Activated T-cell treated with anti-CD3 and anti-CD28 coated beads, Interleukin-2, amount 50 U/mL, for 48 hours (primary cell): ENCODE measurements around the gene TCF7L1.

Experiments used
- DNase-seq, 2 experiments: peaks; one replicate each; pipeline ENCODE4 v3.0.0-alpha.2; 2020

Gene TCF7L1

DNA sequence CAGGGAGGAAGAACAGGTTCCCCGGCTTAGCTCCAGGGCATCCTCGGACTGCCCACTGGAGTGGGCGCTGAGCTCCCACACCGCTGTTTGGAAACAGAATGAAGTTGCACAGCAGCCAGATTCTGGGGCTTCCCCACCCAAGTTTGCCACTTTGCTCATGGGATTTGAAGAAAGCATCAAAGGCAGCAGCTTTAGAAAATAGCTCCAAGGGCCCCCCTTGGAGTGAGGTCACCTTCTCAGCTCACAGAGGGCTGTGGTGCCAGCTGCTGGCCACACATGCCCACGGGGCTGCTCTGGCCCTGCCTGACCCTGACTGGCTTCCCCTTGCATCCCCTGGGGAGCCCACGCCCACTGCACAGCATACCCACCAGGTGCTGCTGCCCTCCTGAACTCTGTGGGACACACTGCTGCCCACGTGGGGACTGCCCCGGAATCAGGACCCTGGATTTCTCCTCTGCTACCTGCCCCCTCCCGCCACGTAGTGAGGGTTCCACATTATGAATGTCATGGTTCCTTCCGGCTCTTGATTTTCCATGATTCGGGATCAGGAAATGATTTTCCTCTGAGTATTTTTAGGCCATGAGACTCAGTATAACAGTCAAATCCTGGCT is 124.3 kb downstream of the TCF7L1 start:
- no peak for DNase-seq

DNA sequence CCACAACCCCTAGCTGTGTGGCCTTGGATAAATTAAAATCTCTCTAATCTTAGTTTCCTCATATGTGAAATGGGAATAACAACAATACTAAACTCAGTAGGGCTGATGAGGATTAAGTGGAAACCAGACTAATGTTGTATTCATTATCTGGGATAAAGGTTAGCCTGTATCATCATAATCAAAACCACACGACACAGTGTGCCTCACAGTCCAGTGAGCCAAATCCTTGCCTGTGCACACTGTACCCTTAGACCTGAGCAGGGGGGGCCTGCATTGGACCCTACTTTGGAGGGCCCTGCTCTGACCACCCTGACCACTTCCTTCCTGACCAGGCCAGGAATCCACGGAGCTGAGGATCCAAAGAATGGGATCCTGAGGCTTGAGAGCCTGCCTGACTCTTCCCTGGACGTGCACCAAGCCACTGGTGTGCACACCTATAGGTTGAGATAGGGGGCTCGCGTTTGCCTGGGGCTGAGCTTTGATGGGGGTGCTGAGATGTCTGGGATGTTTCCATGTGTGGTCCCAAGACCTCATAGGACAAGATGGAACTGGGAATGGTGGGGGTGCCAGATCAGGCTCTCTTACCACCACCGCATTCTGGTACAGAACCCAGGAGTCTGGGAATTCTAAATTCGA is 124.9 kb downstream of the TCF7L1 start:
- DNase-seq = no peak

DNA sequence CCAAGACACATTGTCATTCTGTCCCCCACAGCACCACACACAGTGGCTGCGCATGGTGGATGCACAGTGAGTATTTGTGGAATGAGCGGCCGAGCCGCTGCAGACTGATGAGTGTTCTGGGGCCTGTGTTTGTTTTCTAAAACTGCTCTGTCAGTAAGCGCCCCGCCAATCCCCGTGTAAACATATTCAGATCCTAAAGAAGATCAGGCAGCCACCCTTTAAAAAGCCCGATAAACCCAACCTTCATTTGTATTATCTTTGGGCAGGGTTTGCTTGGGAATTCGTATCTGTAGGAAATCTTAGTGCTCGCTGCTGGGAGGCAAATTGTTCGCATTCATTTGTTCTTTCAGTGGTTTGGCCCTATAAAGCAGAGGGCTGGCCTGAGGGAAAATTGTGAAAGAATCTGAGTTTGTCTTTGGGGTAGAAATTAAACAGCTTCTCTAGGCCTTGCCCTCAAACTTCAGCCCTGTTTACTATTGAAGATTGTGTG is 126.0 kb downstream of the TCF7L1 start:
- DNase-seq = no peak

DNA sequence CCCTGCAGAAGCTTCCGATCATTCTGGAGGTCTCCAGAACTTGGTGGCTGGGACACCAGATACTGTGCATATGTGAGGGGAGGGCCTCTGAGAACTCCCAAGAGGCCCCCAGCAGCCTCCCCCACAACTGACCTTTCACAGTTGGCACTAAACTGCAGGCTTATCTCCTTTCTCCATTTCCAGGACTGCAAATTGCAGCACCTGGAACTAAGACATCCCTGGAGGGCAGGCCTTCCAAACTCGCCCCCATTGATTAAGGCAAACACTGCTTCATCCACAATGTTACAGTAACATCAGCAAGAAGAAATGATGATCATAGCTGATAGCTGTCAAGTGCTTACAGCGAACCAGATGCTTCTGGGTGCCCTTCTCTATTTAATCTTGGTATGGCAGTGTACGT is 126.7 kb downstream of the TCF7L1 start:
- no peak for DNase-seq

DNA sequence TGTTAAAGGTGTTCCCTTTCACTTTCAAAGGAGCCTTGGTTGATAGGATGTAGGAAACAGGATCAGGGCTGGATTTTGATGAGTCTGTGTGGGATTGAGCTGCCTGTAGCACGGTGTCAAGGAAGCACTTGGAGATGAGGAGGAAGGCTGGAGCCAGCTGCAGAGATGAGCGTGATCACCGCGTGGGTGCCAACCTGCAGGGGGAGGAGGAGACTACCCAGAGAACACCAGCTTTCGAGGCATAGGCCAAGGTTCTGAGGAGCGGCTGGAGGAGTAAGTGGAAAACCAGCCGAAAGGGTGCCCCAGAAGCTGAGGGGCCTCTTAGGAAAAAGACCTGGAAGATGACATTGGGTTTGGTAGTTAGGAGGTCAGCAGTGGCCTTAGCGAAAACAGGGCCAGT is 130.4 kb downstream of the TCF7L1 start:
- DNase-seq = no peak

DNA sequence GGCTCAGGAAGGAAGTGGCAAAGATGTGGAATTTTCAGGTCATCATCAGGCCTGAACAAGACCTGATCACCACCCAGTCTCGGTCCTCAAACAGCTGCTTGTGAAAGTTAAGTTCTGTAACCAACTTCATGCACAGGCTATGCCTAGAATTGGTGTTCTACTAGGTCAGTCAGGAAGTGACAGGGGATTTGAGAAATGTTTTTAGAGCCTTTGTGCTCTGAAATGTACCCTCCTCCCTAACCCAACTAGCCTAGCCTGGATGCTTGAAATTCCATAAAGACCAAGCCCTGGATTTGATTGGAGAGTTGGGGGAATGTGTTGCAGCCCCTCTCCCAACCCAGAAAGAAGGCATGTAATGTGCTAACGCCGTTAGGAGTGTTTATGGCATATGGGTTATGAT is 131.3 kb downstream of the TCF7L1 start:
- no peak for DNase-seq

DNA sequence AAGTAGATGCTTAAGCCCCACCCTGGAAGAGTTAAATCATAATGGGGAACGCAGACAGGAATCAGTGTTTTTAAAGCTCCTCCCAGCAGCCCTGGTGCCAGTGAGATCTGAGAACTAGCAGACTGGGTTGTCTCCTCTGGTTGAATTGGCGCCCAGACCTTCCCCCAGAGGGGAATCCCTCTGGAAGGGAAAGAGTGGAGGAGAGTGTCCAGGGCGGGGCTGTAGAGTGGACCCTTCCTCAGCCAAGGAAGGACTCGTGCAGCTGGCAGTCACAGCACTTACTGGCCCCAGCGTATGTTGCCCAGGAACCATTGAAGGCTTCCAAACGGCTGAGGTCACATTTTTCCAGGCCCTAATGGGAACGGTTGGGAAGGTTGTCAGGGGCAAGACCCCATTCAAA is 132.1 kb downstream of the TCF7L1 start:
- DNase-seq = no peak

DNA sequence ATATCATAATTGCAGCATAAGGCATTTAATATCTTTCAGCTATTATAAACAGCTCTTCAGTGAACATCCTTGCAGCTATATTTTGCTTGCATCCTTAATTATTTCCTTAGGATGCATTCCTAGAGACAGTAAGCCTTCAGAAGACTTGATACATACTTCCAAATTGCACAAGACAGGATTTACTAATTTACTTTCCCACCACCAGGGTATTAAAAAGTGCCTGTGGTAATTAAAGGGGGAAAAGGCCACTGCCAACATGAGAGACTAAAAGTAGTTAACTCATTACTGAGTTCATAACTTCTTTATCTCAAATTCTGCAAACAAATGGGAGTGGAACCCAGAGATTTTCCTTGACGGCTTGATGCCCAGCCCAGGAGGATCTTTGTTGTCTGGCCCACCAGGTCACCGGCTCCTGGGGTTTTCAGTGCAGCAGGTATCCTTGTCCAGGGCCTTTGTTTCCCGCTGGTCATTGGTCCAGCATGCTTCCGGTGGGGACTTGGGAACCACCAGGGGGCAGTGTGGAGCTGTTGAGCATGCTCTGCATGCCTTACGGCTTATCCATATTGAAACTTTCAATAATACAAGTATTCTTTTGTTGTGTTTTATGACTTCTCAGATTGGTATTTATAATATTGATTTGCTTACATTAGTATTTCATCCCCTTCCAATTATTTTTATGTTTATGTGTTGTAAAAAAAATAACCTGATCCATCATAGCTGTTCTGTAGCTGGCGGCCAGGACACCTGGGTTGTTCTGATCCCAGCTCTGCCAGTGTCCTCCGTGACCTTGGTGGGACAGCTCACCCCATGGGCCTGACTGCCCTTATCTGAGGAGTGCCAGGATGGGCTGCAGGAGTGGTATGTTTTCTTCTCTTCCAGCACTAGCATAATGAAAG is 133.2 kb downstream of the TCF7L1 start:
- peak; percentile 77 to 81 for DNase-seq

DNA sequence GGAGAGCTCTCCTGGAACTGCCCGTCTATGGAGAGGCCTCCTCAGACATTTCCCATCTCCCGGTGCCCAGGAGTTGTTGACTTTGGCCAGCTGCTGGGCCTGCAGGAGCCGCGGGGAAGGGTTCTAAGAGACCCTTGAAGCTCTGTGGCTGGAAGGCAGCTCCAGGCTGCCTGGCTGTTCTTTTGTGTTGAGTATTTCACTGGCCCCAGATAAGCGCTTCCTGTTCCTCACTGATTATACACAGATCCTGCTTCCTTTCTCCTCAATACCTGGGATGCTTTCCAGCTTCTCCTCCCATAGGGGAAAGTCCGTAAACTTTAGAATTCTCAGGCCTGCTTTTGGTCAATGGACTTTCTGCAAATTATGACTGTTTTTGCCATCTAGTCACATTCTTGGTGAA is 136.8 kb downstream of the TCF7L1 start:
- DNase-seq = no peak

DNA sequence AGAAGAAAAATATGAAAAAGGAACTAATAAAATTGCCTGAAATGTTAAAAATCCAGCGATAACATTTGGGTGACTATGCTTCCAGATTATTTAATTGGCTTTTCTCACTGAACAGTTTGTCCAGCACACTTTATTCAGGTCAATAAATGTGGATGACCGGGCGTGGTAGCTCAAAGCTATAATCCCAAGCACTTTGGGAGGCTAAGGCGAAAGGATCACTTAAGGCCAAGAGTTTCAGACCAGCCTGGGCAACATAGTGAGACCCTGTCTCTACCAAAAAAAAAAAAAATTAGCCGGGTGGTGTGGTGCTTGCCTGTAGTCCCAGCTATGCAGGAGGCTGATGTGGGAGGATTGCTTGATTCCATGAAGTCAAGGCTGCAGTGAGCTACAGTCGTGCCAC is 139.2 kb downstream of the TCF7L1 start:
- DNase-seq = no peak

DNA sequence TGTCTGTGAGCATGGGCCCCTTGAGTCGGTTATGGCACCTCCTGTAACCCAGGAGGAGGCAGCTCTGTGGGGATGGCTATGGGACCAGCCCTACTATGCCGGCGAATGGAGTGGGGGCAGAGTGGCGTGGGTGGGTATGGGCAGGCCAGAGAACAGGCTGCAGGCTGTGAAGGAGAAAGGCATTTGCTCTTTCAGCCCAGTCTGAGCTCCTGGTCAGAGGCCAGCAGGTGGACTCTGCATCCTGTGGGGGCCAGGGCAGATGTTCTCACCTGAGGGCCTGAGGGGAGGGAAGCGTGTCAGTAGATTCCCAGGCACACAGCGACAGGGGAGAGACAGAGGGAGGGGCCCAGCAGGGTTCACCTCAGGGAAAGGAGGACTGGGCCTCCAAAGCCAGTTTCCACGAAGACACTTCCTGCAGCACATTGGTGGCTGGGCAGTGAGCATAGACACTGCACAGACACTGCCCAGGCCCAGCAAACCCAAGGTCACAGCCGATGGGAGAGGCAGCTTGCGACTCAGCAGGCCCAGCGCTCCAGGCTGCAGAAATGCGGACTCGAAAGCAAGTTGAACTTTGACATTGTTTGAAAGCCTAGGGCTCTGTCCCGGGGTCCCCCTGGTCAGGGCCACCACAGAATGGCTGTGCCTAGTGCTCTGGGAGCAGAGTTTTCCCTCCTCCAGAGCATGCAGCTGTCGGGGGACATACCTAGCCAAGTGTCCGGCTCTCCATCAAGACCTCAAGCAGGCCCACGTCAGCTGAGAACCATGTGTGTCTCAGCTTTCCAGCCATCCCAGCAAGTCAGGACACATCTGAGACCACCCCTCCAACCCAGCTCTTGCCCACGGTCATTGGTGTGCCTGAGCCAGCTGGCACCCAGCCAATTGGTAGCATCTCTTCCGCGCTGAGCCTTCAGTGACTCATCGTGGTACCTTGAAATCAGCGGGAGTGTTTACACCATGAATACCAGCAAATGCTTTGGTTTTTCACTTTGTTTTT is 140.8 kb downstream of the TCF7L1 start:
- DNase-seq = peak in 1 of 2 experiments; percentile 22

DNA sequence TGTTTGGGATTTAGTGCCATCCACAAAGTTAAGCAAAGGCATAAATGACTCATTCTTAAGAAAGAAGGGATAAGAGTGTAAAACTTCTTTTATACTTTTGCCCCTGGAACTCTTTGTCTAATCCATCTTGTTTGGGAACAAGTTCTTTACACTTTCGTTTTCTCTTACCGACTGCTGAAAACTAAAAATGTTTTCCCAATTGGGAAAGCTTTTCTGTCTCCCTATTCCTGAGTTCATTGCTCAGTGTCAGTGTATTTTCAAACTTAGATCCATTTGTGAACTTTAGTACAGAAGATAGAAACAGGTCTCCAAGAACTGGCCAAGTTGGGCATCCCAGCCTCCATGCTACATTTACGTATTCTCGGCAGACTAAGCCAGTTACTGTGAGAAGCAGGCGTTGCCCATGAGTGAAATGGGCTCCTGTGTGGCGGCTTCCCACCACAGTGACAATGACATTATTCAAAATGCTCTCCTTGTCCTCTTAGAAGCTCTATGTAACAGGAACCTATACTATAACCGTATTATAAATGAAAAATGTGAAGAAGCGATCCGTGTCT is 142.9 kb downstream of the TCF7L1 start:
- DNase-seq = no peak

DNA sequence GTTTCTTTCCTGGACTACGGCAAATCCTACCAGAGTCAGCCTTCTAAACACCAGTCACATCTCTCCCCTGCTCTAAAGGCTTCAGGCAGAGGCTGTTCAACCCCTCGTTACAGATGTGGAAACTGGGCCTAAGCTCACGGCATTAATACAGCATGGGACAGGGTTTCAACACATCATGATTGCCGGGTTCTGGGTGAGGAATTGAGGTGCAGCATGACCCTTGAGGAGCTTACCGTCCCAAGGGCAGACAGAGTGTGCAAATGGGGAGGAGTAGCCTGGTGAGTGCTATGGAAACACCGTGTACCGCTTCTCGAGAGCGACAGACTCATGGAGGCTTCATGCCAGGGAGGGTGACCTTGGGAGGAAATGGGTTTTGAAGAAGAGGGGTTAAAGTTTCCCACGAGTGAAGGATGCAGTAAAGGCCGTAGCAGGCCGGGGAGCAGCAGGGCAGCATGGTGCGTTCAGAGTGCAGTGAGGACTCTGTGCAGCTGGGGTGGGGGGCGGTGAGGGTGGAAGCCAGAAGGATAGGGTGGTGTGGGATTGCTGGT is 143.5 kb downstream of the TCF7L1 start:
- no peak for DNase-seq

DNA sequence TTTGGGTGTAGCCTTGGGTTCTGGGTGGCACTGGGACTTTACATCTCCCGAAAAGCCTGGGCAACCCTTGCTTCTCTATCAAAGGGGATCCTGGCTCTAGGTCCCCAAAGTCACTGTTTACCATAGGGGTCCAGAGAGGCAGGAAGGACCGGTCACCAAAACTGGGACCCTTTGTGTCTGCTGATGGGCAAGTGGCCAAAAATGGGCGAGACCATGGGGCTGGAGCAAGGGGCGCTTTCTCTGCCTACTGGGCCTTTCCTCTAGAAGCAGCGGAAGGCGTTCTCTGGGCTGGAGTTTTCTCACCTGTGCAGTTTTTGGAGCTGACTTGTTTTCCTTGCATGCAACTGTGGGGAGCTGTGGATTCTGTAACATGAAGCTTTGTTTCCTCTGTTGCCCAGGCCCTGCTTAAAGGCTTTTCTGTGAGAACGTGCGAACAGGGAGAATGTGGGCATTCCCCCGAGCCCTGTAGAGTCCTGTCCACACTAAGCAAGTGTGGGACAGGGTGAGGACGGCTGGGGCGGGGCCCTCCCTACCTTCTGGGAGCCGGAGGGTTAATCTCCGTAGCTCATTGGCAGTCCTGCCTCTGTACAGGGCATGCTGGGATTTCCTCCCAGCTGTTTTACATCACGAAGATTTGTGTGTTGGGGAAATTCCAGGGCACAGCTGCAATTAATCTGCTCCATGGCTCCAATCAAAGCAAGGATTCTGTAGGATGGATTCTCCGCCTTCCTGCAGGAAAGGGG is 144.4 kb downstream of the TCF7L1 start:
- DNase-seq = no peak

DNA sequence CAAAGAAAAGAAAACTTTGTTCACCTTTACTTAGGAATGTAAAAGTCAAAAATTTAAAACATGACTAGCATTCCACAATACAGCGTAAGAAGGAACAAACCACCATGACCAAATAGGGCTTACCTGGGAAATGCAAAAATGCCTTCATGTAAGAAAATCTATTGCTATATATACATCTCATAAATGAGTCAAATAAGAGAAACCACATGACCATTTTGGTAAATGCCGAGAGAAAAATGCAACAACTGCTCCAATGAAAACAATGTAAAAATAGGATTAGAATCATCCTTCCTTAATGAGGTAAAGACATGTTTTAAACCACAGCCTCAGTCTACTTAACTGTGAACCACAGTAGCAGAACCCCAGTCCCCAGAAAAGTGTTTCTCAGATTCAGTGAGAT is 145.2 kb downstream of the TCF7L1 start:
- DNase-seq = no peak

DNA sequence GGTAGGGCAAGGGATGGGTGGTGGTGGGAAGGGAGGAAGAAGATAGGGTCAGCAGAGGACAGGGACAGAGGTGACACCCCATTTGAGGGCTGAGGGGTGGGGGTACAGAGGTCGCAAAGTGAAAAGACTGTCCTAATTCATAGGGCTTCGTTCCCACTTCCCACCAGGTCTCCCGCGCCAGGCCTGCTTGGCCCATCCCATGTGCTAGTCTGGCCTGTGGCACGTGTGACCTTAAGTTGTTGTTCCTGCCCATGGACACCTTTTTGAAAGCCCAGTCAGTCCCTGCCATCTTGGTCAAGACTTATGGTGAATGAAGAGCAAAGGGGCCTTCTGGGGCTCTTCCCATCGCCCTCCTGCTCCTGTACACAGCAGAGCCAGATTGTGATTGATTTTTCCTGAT is 148.4 kb downstream of the TCF7L1 start:
- no peak for DNase-seq

DNA sequence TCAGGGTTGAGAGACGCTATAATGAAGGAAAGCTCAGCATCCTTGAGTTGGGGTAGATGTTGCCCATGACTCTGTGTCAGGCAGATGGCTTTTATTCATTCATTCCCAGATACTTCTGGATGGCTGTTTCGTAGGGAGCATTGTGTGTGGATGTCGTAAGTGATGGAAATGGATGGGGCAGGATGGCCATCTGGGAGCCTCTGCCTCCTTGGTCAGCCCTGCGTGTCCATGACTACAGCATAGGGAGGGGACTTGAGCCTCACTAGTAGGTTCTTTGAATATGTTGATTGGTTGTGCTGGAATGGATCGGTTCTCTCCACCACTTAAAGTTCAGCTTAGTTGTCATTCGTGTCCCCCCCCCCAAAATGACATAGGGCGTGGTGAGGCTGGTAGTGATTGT is 149.7 kb downstream of the TCF7L1 start:
- no peak for DNase-seq

DNA sequence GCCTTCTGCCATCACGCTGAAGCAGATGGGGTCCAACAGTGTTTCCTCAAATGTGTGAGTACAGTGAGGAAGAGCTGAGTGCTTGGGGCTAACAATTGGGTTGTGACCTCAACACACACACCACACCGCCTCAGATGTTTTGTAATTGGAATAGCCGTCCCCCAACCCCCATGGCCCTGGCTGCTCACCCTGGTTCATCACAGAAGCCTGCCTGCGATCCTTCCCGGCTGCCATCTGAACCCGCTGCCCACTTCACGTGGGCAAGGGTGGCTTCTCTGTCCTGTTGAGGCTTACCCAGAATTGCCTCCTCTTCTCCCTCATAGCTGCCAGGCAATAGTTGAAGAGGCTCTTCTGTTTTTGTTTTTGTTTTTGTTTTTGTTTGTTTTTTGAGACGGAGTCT is 150.4 kb downstream of the TCF7L1 start:
- DNase-seq = no peak

DNA sequence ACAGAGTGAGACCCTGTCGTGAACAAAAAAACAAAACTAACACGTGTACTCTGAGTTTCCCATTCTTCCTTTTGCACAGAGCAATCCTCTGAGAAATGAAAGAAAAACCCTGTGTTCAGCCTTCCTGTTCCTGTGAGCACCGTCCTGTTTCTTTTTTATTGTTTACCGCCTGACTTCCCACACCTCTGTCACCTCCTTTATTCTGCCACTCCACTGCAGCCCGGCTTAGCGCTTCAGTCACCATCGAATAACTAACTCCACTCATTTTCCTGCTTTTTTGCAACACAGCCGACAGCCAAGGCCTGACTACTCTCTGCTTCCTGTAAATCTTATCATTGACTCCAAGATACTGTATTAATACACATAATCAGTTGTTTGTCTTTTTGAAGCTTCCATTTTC is 153.7 kb downstream of the TCF7L1 start:
- DNase-seq = no peak

DNA sequence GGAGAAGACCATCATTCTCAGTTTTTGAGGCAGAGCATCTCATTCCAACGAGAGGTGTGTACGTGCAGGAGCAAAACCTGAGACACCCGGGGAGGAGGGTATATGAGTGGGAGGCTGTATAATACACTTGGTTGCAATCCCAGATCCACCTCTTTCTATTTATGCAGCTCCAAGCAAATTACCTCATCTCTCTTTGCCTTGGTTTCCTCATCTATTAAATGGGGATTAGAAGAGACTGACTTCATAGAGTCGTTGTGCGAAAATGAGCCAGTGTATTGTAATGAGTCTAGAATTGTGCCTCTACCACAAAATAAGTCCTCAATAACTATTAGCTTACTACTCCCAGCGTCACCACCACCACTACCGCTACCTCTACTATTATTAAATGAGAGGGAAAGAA is 154.5 kb downstream of the TCF7L1 start:
- DNase-seq = no peak

DNA sequence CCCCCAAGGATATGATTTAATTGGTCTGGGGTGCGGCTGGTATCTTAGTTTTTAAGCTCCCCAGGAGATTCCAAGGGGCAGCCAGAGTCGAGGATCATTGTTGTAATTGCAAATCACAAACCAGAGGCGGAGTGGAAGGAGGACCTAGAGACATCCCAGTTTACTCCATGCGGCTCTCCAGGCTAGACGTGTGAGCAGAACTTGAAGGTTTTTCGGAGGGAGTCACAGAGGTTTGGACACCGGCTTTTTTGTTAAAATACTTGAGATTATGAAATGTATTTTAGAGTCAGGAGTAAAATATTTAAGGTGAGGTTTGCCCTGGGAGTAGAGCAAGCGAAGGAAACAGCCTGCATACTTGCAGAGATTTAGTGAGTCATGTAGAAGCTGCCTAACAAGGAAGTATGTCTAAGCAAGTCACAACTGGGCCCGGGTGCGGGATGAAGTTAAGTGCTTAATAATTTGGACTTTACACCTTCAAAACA is 155.1 kb downstream of the TCF7L1 start:
- DNase-seq = no peak
